ENCODE data around the gene SYNDIG1. TPM values are rescaled to one million over a fixed set of nuclear protein-coding genes. Genes with fewer than 3 reads are reported as not detected.

The SYNDIG1 gene
- polyA plus RNA-seq, 1 experiment: 1.7 TPM

DNA sequence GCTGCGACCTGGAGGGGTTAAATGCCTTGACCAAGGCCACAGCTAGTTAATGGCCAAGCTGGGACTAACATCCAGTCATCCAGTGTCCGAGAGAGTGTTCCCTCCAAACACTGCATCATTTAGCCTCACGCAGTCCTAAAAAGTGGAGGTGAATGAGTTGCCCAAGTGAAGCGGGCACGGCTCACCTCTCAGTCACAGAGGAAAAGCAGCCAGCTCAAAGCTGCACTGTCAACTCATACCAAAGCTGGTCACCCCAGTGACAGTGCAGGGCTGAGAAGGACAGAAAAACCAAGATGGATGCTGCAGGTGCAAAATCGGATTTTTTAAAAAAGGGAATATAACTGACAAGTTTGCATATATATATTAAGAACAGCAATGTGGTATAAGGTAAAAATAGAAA is 168.5 kb downstream of the SYNDIG1 start:
- DNase-seq (ENCODE audit: low read depth): no peak
- Histone ChIP-seq H3K27me3 (ENCODE audit: control insufficient read depth, insufficient read depth, low read length) (no peaks in the 10 kb centered on the region; the same call in 1 of the 2 replicates), H3K4me3 (ENCODE audit: low read depth, low read length) (no peak overlapping the region), H3K36me3 (ENCODE audit: control insufficient read depth, insufficient read depth, low read length) (no peaks in the 10 kb centered on the region)
- ChIA-PET CTCF (no interaction called here), POLR2A (no interaction called here)
- TF ChIP-seq, protein P1, sequence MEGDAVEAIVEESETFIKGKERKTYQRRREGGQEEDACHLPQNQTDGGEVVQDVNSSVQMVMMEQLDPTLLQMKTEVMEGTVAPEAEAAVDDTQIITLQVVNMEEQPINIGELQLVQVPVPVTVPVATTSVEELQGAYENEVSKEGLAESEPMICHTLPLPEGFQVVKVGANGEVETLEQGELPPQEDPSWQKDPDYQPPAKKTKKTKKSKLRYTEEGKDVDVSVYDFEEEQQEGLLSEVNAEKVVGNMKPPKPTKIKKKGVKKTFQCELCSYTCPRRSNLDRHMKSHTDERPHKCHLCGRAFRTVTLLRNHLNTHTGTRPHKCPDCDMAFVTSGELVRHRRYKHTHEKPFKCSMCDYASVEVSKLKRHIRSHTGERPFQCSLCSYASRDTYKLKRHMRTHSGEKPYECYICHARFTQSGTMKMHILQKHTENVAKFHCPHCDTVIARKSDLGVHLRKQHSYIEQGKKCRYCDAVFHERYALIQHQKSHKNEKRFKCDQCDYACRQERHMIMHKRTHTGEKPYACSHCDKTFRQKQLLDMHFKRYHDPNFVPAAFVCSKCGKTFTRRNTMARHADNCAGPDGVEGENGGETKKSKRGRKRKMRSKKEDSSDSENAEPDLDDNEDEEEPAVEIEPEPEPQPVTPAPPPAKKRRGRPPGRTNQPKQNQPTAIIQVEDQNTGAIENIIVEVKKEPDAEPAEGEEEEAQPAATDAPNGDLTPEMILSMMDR (IDR thresholded peaks at IDR 0.05; ENCODE audit: insufficient read depth, low read depth, low read length): no peak

DNA sequence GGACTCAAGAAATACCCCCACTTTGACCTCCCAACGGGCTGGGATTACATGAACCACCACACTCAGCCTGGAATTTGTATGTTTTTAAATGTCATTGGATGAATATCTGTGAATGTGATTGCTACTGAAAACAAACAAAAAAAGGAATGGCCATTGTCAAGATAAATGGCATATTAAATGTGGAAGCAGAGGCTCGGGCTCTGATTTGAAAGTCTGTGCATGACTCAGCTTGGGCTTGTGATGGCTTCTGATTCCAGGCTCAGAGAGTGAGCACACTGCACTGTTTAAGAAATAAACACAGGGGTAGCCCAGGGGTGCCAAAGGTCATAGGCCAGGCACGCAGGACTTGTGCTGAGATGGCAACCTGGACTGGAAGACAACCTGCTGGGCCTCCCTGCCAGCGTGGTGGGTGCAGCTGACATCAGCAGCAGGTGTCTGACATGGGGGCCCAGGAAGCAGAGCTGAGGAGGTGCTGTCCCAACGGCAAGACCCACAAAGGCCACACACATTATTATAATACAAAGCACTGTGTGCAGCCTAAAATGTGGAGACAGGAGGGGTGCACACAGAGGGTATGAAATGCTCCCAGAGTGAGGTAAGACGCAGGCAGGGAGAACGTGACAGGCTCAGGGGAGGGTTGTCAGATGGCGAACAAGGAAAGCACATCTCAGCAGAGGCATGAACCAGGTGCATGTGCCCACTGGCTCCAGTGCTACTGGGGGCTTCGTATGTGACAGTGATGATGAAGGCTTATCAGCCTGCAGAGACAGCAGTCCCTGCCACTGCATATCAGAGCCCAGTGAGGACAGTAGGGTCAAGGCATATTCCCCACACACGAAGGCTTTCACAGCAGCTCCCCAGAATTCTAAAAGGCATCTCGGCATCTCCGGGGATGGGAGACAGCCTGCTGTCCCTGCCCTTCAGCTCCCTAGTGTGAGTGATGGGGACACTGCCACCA is 169.4 kb downstream of the SYNDIG1 start:
- TF ChIP-seq, protein P1 (IDR thresholded peaks at IDR 0.05; ENCODE audit: insufficient read depth, low read depth, low read length): no peak
- no peaks in the 10 kb centered on the region; the same call in 1 of the 2 replicates for H3K27me3 ChIP-seq (ENCODE audit: control insufficient read depth, insufficient read depth, low read length)
- ChIA-PET POLR2A (no interaction called here), CTCF (interaction anchor here (0.8 kb wide), 1 partner anchor 9 kb away, joined by 3 read pairs; no protein-coding TSS in a partner anchor)
- no peak for DNase-seq (ENCODE audit: low read depth)
- no peak overlapping the region for H3K4me3 ChIP-seq (ENCODE audit: low read depth, low read length)
- no peaks in the 10 kb centered on the region for H3K36me3 ChIP-seq (ENCODE audit: control insufficient read depth, insufficient read depth, low read length)

DNA sequence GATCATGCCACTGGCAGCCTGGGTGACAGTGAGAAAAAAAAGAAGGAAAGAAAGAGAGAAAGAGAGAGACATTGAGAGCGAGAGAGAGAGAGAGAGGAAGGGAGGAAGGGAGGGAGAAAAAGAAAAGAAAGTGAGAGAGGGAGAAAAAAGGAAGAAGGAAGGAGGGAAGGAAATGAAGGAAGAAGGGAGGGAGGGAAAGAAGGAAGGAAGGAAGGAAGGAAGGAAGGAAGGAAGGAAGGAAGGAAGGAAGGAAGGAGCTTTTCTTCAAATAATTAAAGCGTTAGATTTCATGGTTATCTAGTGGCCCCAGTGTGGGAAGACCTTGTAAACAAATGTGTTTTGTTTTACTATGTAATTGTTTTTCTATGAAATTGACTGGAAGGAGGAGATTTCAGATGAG is 170.8 kb downstream of the SYNDIG1 start:
- DNase-seq (ENCODE audit: low read depth): no peak

DNA sequence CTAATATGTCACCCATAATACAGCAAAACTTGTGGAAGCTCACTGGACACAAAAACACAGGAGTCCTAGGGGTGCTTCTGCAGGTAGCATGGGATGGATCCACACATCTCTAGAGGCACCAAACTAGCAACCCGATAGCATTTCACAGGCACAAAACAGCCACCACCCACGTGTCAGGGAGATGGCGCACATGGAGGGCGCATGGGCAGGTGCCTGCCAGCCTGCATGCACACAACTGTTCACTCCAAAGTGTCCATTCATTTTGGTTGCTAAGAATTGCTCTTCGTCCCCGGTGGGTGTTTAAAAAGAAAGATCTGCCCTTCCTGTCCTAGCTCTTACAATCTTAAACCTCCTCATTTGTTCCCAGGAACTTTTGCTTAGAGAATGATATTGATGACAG is 171.3 kb downstream of the SYNDIG1 start:
- TF ChIP-seq, protein P1 (IDR thresholded peaks at IDR 0.05; ENCODE audit: insufficient read depth, low read depth, low read length): no peak
- ChIA-PET POLR2A (no interaction called here), CTCF (interaction anchor here (0.8 kb wide), 1 partner anchor 10 kb away, joined by 4 read pairs; no protein-coding TSS in a partner anchor)
- H3K36me3 ChIP-seq (ENCODE audit: control insufficient read depth, insufficient read depth, low read length): no peaks in the 10 kb centered on the region
- no peak overlapping the region for H3K4me3 ChIP-seq (ENCODE audit: low read depth, low read length)
- DNase-seq (ENCODE audit: low read depth): no peak
- no peaks in the 10 kb centered on the region; the same call in 1 of the 2 replicates for H3K27me3 ChIP-seq (ENCODE audit: control insufficient read depth, insufficient read depth, low read length)

More for the DNA sequence above, 170.8 kb downstream of the SYNDIG1 start:
- no peaks in the 10 kb centered on the region for H3K36me3 ChIP-seq (ENCODE audit: control insufficient read depth, insufficient read depth, low read length)
- no peak overlapping the region for H3K4me3 ChIP-seq (ENCODE audit: low read depth, low read length)
- TF ChIP-seq, protein P1 (IDR thresholded peaks at IDR 0.05; ENCODE audit: insufficient read depth, low read depth, low read length): no peak
- ChIA-PET CTCF (interaction anchor here (0.8 kb wide), 1 partner anchor 10 kb away, joined by 4 read pairs; no protein-coding TSS in a partner anchor), POLR2A (no interaction called here)
- no peaks in the 10 kb centered on the region; the same call in 1 of the 2 replicates for H3K27me3 ChIP-seq (ENCODE audit: control insufficient read depth, insufficient read depth, low read length)

All from BJ (cell line).